Endothelial cell (in vitro differentiated cells): ENCODE measurements around the gene PLA2G4E. TPM values are rescaled to one million over a fixed set of nuclear protein-coding genes. Genes with fewer than 3 reads are reported as not detected.

ENCODE experiments used
- DNase-seq: peaks from one replicate; pipeline ENCODE4 v3.0.0; 2021; ENCODE audit warnings: low spot score
- H3K27ac Mint-ChIP-seq: one replicate; pipeline ENCODE4 v1.8.0; 2021; ENCODE audit warnings: mixed read lengths, inconsistent platforms; ENCODE audit not compliant: unreplicated experiment
- H3K27me3 Mint-ChIP-seq: one replicate; pipeline ENCODE4 v1.8.0; 2021; ENCODE audit warnings: mild to moderate bottlenecking, moderate library complexity, mixed read lengths, inconsistent platforms; ENCODE audit not compliant: unreplicated experiment
- H3K36me3 Mint-ChIP-seq: one replicate; pipeline ENCODE4 v1.8.0; 2021; ENCODE audit warnings: mild to moderate bottlenecking, low read depth, mixed read lengths, inconsistent platforms; ENCODE audit not compliant: unreplicated experiment
- H3K4me1 Mint-ChIP-seq: one replicate; pipeline ENCODE4 v1.8.0; 2021; ENCODE audit warnings: mild to moderate bottlenecking, mixed read lengths, inconsistent platforms; ENCODE audit not compliant: unreplicated experiment
- H3K4me3 Mint-ChIP-seq: one replicate; pipeline ENCODE4 v1.8.0; 2021; ENCODE audit warnings: mild to moderate bottlenecking, mixed read lengths, inconsistent platforms; ENCODE audit not compliant: unreplicated experiment
- H3K9me3 Mint-ChIP-seq: one replicate; pipeline ENCODE4 v1.8.0; 2021; ENCODE audit warnings: mixed read lengths, inconsistent platforms; ENCODE audit not compliant: unreplicated experiment
- total RNA-seq: library from RNA; stranded (reverse); fragmentation: NEBNext Ultra II Directional; extraction: Animal tissue kit (Norgen Biotek cat#: 25700); gene quantifications from one replicate; pipeline ENCODE4 v1.2.1, GENCODE V29; 2021; ENCODE audit not compliant: unreplicated experiment
- TF ChIP-seq, protein P1 (sequence below): fragments of 200-600 bp; sonication (generic); IDR thresholded peaks from one replicate; pipeline ENCODE4 v1.5.0; 2021; ENCODE audit warnings: antibody characterized with exemption; ENCODE audit not compliant: unreplicated experiment

PLA2G4E gene
- total RNA-seq, 1 donor from 2014 or later, result not detected

DNA sequence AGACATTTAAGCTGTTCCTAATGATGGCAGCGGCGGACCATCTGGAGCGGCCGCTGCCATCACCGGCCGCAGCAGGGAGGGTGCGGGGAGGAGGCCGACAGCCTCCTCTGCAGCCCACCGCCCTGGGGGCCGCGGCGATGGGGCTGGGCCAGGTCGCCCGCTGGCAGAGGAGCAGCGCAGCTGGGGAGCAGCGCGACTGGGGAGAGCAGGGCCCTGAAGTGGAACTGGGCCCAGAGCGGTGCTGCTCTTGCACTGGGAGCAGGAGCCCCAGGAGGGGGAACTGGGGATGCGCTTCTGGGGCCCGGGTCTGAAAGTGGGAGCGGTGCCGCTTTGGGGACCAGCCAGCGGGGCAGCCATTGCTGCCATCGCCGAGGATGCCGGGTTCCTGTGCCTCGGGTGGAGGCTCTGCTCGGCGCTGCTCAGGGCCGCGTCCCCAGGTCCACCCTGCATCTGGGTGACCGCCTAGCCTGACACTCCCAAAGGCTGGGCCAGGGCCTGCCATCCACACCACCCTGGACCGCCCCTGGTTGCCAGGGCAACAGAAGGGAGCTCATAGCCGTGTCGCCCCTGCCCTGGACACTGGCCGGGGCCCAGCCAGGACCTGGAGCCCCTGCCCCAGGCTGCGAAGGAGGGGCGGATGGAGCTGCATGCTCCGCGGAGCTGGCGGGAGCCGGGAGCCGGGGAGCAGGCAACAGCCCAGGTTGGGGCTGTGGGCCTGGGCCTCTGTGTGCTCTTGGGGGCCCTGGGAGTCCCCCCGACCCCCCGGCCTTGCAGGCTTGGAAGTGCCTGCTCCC is 15.5 kb upstream of the PLA2G4E start:
- H3K9me3 Mint-ChIP-seq, result no peaks in the 10 kb centered on the region
- no peaks in the 10 kb centered on the region for H3K36me3 Mint-ChIP-seq
- peaks cover 7% of the 10 kb centered on the region for H3K4me1 Mint-ChIP-seq
- TF ChIP-seq, protein P1, sequence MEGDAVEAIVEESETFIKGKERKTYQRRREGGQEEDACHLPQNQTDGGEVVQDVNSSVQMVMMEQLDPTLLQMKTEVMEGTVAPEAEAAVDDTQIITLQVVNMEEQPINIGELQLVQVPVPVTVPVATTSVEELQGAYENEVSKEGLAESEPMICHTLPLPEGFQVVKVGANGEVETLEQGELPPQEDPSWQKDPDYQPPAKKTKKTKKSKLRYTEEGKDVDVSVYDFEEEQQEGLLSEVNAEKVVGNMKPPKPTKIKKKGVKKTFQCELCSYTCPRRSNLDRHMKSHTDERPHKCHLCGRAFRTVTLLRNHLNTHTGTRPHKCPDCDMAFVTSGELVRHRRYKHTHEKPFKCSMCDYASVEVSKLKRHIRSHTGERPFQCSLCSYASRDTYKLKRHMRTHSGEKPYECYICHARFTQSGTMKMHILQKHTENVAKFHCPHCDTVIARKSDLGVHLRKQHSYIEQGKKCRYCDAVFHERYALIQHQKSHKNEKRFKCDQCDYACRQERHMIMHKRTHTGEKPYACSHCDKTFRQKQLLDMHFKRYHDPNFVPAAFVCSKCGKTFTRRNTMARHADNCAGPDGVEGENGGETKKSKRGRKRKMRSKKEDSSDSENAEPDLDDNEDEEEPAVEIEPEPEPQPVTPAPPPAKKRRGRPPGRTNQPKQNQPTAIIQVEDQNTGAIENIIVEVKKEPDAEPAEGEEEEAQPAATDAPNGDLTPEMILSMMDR, result no peak
- DNase-seq, result no peak
- peaks cover 1% of the 10 kb centered on the region for H3K27me3 Mint-ChIP-seq
- H3K27ac Mint-ChIP-seq, result no peak overlapping the region
- H3K4me3 Mint-ChIP-seq, result no peak overlapping the region

DNA sequence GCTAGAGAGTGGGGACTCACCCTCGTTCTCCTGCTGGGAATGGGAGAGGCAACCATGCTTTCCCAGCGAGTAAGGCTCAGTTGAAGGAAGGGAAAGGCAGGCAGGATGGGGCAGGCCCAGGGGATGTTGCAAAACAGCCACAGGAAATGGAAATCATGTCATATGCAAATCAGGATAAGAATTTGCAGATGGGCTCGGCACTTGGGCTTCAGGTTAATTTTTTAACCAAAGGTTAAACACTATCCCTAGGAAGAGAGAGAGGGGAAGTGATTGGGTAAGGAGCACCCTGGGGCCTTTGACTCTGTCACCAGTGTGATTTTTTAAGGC is 14.6 kb upstream of the PLA2G4E start:
- Mint-ChIP-seq H3K27ac (no peak overlapping the region), H3K4me3 (no peak overlapping the region), H3K27me3 (peaks cover 3% of the 10 kb centered on the region), H3K4me1 (peaks cover 7% of the 10 kb centered on the region), H3K36me3 (no peaks in the 10 kb centered on the region), H3K9me3 (no peaks in the 10 kb centered on the region)
- no peak for DNase-seq
- TF ChIP-seq, protein P1, result no peak

DNA sequence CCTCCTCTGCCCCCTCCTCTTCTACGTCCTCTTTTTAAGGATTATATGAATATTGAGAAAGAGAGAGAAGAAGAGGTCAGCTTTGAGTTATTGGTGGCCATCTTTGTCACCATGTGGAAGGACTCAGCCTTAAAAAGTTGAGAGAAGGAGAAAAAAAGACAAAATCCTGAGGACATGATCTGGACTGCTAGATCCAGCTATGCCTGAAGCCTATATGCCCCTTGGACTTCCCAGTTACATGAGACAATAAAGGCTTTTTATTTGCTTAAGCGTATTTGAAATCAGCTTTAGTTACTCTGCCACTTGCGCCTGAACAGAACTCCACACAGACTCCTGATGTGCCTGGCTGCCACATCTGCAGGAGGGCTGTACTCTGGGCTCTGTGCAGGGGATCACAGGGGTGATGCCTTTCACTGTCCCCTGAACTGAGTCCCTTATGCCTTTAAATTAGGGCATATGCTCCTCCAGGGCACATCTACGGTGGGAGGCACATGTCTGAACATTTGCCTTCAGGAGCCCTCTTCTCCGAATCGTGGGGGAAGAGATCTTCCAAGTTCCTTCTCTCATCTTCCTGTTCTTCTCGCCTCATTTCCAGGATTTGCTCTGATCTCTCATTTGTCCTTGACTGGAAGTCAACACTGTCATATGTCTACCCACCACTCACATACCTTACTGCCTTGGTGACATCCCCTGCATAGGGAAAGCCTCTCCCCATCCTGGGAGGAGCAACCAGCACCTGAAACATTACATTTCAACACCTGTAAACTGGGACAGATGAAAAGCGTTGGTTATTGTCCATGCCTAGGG is 14.0 kb upstream of the PLA2G4E start:
- no peak overlapping the region for H3K27ac Mint-ChIP-seq
- no peak overlapping the region for H3K4me3 Mint-ChIP-seq
- peaks cover 3% of the 10 kb centered on the region for H3K27me3 Mint-ChIP-seq
- TF ChIP-seq, protein P1, result no peak
- no peaks in the 10 kb centered on the region for H3K36me3 Mint-ChIP-seq
- peaks cover 7% of the 10 kb centered on the region for H3K4me1 Mint-ChIP-seq
- H3K9me3 Mint-ChIP-seq, result no peaks in the 10 kb centered on the region
- DNase-seq, result no peak

DNA sequence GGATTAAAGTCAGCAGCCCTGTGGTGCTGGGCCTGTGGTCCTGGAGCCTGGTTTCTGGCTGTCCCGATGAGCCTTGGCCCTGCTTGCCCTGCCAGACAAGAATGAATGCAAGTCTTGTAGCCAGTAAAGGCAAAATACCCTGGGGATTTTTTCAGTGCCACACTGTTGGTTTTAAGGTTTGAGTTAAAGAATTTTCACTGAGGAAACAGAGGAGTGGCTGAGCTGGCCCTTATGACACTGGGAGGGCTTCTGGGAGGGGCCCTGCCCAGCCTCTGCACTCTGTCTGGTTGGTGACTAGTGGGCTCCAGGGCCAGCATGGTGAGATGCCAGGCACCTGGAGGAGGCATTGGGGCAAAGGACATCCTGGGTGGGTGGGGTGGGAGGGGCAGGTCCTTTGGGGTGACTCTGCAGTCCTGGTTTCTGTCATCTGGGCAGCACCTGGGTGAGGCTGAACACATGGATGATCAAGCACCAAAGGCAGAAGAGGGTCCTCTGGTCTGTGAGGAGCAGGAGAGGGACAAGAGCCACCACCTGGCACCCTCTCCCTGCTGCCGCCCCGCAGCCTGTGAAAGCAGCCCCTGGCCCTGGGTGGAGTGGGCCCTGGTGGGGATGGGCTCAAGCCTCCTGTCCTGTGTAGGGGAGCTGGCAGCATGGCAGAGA is 12.5 kb upstream of the PLA2G4E start:
- Mint-ChIP-seq H3K9me3 (no peaks in the 10 kb centered on the region), H3K4me3 (no peak overlapping the region), H3K27me3 (peaks cover 3% of the 10 kb centered on the region), H3K4me1 (peaks cover 7% of the 10 kb centered on the region), H3K36me3 (no peaks in the 10 kb centered on the region), H3K27ac (no peak overlapping the region)
- TF ChIP-seq, protein P1, result no peak
- DNase-seq, result no peak
